GM12878 (cell line): ENCODE measurements around the gene CXADR. TPM values are rescaled to one million over a fixed set of nuclear protein-coding genes. Genes with fewer than 3 reads are reported as not detected.

ENCODE experiments used
- ATAC-seq: fragments of 200-7000 bp; cut with Tn5 transposase; 3 replicates; pipeline ENCODE4 v1.9.1; 2020; ENCODE audit warnings: mild to moderate bottlenecking, moderate library complexity
- BruUV-seq: library from RNA; stranded (reverse); fragments of 400-500 nt; replicated peaks from 2 replicates; lab custom pipeline; 2021; lab: Mats Ljungman, UMichigan
- CTCF ChIA-PET: fragments of 300-600 bp; sonication (Branson Sonifier 250); formaldehyde crosslinking; extraction: SDS; loops from one replicate; lab custom pipeline; 2021; ENCODE audit warnings: inconsistent platforms; lab: Yijun Ruan, JAX
- POLR2A ChIA-PET: fragments of 350-600 bp; formaldehyde crosslinking; extraction: SDS; loops from one replicate; lab custom pipeline; 2021; ENCODE audit warnings: inconsistent platforms; lab: Charles Lee
- RAD21 ChIA-PET: fragments of 300-600 bp; sonication (Branson Sonifier 250); formaldehyde crosslinking; loops from one replicate; lab custom pipeline; 2023; ENCODE audit warnings: antibody characterized with exemption; ENCODE audit not compliant: unreplicated experiment; lab: Charles Lee
- SMC1A ChIA-PET: fragments of 300-600 bp; sonication (Branson Sonifier 250); formaldehyde crosslinking; loops from one replicate; lab custom pipeline; 2023; ENCODE audit not compliant: unreplicated experiment, uncharacterized antibody; lab: Charles Lee
- DNase-seq: peaks from one replicate; pipeline ENCODE4 v3.0.0-alpha.2; 2011; ENCODE audit warnings: low read depth, low spot score
- FAIRE-seq: peaks from 3 replicates; lab custom pipeline; 2011; peaks lifted over from hg19 to GRCh38; lab: Jason Lieb, UNC
- H2AFZ ChIP-seq: 2 replicates; pipeline ENCODE4 v1.6.0; 2011; ENCODE audit warnings: low read depth, low read length, control low read depth; ENCODE audit not compliant: control insufficient read depth
- H3K27ac ChIP-seq: 2 replicates; pipeline ENCODE4 v1.5.1; 2011; ENCODE audit warnings: control low read depth; ENCODE audit not compliant: control insufficient read depth, insufficient read depth
- H3K27me3 ChIP-seq, 2 experiments: replicated peaks in 1 of 2; 2 replicates each; pipeline versions ENCODE4 v1.6.0 to v1.6.1; 2011; ENCODE audit warnings: low read length in 1 of 2; ENCODE audit not compliant: control insufficient read depth in 2 of 2, insufficient read depth in 2 of 2
- H3K36me3 ChIP-seq, 2 experiments: 2 replicates each; pipeline ENCODE4 v1.5.1; 2011; ENCODE audit warnings: low read length in 1 of 2; ENCODE audit not compliant: control insufficient read depth in 2 of 2, insufficient read depth in 2 of 2
- H3K4me1 ChIP-seq: 2 replicates; pipeline ENCODE4 v1.6.1; 2011; ENCODE audit warnings: mild to moderate bottlenecking, low read length, moderate library complexity, mixed read lengths; ENCODE audit not compliant: control insufficient read depth, insufficient read depth
- H3K4me2 ChIP-seq: 2 replicates; pipeline ENCODE4 v1.6.0; 2011; ENCODE audit warnings: control low read depth; ENCODE audit not compliant: control insufficient read depth, insufficient read depth
- H3K4me3 ChIP-seq: fragments of 200-600 bp; sonication (generic); 2 replicates; pipeline ENCODE4 v1.5.1; 2016
- H3K79me2 ChIP-seq: 2 replicates; pipeline ENCODE4 v1.6.0; 2011; ENCODE audit warnings: low read length; ENCODE audit not compliant: control insufficient read depth, insufficient read depth
- H3K9ac ChIP-seq: 2 replicates; pipeline ENCODE4 v1.8.0; 2011; ENCODE audit warnings: low read length, control low read depth, mixed read lengths; ENCODE audit not compliant: control insufficient read depth, insufficient read depth
- H3K9me3 ChIP-seq: replicated peaks from 3 replicates; pipeline ENCODE4 v1.5.1; 2011; ENCODE audit warnings: mild to moderate bottlenecking, low read length; ENCODE audit not compliant: control insufficient read depth, insufficient read depth
- H4K20me1 ChIP-seq: 2 replicates; pipeline ENCODE4 v1.6.0; 2011; ENCODE audit not compliant: control insufficient read depth, insufficient read depth
- BRCA1 ChIP-seq: IDR thresholded peaks from 2 replicates; pipeline ENCODE4 v1.6.1; 2011; ENCODE audit warnings: low read depth, low read length, improper control_type of control experiment
- CBX5 ChIP-seq: sonication (generic); IDR thresholded peaks from 2 replicates; pipeline ENCODE4 v1.6.1; 2016; ENCODE audit warnings: low read depth, moderate library complexity, mild to moderate bottlenecking, inconsistent platforms
- FOXM1 ChIP-seq: IDR thresholded peaks from 2 replicates; pipeline ENCODE4 v1.6.1; 2012; ENCODE audit warnings: low read depth, mild to moderate bottlenecking, inconsistent platforms, low read length, moderate library complexity
- HCFC1 ChIP-seq: fragments of 150-350 bp; IDR thresholded peaks from 2 replicates; pipeline ENCODE4 v1.6.1; 2014; ENCODE audit warnings: low read length
- JUND ChIP-seq: IDR thresholded peaks from 2 replicates; pipeline ENCODE4 v1.6.1; 2012; ENCODE audit warnings: low read depth, mild to moderate bottlenecking, low read length, improper control_type of control experiment, moderate library complexity
- NKRF ChIP-seq: fragments of 450-650 bp; conservative IDR thresholded peaks from 2 replicates; pipeline ENCODE4 v1.6.1; 2017; ENCODE audit warnings: mild to moderate bottlenecking, moderate library complexity
- RAD21 ChIP-seq: IDR thresholded peaks from 2 replicates; pipeline ENCODE4 v1.6.1; 2011; ENCODE audit warnings: mild to moderate bottlenecking, low read depth, low read length, moderate library complexity; ENCODE audit not compliant: insufficient read depth
- RAD51 ChIP-seq: fragments of 450-650 bp; IDR thresholded peaks from 2 replicates; pipeline ENCODE4 v1.6.1; 2016; ENCODE audit warnings: moderate library complexity, mild to moderate bottlenecking, inconsistent platforms
- RB1 ChIP-seq: fragments of 450-650 bp; formaldehyde crosslinking; IDR thresholded peaks from 2 replicates; pipeline ENCODE4 v1.6.1; 2017; ENCODE audit warnings: mild to moderate bottlenecking, borderline replicate concordance
- RBBP5 ChIP-seq: fragments of 200-600 bp; sonication (generic); conservative IDR thresholded peaks from 2 replicates; pipeline ENCODE4 v1.6.1; 2016
- REST ChIP-seq: IDR thresholded peaks from 2 replicates; pipeline ENCODE4 v1.6.1; 2012; ENCODE audit warnings: mild to moderate bottlenecking, low read depth, low read length
- SP1 ChIP-seq: IDR thresholded peaks from one replicate; pipeline ENCODE4 v1.6.1; 2011; ENCODE audit warnings: low read depth, low read length
- SREBF1 ChIP-seq: IDR thresholded peaks from 2 replicates; pipeline ENCODE4 v1.6.1; 2012; ENCODE audit warnings: mild to moderate bottlenecking, low read length
- STAT1 ChIP-seq: fragments of 450-650 bp; conservative IDR thresholded peaks from 2 replicates; pipeline ENCODE4 v1.6.1; 2014; ENCODE audit warnings: antibody characterized with exemption, mild to moderate bottlenecking
- TARDBP ChIP-seq: IDR thresholded peaks from 2 replicates; pipeline ENCODE4 v1.6.1; 2016; ENCODE audit warnings: borderline replicate concordance
- TBL1XR1 ChIP-seq: IDR thresholded peaks from 2 replicates; pipeline ENCODE4 v1.6.1; 2012; ENCODE audit warnings: low read depth, low read length, improper control_type of control experiment
- YBX1 ChIP-seq: fragments of 450-650 bp; IDR thresholded peaks from 2 replicates; pipeline ENCODE4 v1.6.1; 2016; ENCODE audit warnings: antibody characterized with exemption
- ZBTB11 ChIP-seq: fragments of 450-650 bp; formaldehyde crosslinking; IDR thresholded peaks from 2 replicates; pipeline ENCODE4 v1.5.0; 2022; ENCODE audit warnings: mild to moderate bottlenecking, missing genetic modification characterization
- ZNF207 ChIP-seq: fragments of 450-650 bp; IDR thresholded peaks from 2 replicates; pipeline ENCODE4 v1.6.1; 2014; ENCODE audit warnings: antibody characterized with exemption, mild to moderate bottlenecking, borderline replicate concordance
- WGBS: methylation state at CpG from one replicate; pipeline ENCODE4 v1.1.6; 2016; ENCODE audit warnings: low lambda C conversion rate; ENCODE audit not compliant: insufficient replicate concordance, insufficient coverage; ENCODE audit errors: missing lambda C conversion rate; 5-methylcytosine and 5-hydroxymethylcytosine counted together
- in situ Hi-C: fragments of 300-500 bp; cut with MboI; formaldehyde crosslinking; loops from 9 replicates; pipeline ENCODE4 v1.14.3; 2018; ENCODE audit warnings: mixed read lengths
- intact Hi-C: fragments of 100-400 bp; cut with micrococcal nuclease; formaldehyde crosslinking; loops from one replicate; pipeline ENCODE4 v1.14.2; 2022; ENCODE audit not compliant: unreplicated experiment
- polyA plus RNA-seq, 11 experiments: library from polyadenylated mRNA; depleted of rRNA in 4 of 11; unstranded in 6 of 11; stranded (reverse) in 5 of 11; fragments of >200 nt; fragmentation: Nextera tagmentation in 4 of 11; fragmentation: Illumina TruSeq in 1 of 11; extraction: Ambion mirVana in 4 of 11; extraction: Trizol in 1 of 11; gene quantifications; 1 replicate in 1 of 11; 2 replicates in 10 of 11; pipeline versions ENCODE4 v1.2.1 to v1.2.3, GENCODE V29; 2011 to 2016; ENCODE audit warnings: inconsistent platforms in 2 of 11, missing spikeins in 2 of 11, low read depth in 1 of 11
- total RNA-seq, 4 experiments: library from RNA; depleted of rRNA in 3 of 4; stranded (reverse); fragments of >200 nt in 3 of 4; fragmentation: Illumina TruSeq in 1 of 4; extraction: Trizol in 1 of 4; gene quantifications; 2 replicates each; pipeline versions ENCODE4 v1.2.1 to v1.2.3, GENCODE V29; 2013 to 2021

CXADR gene
- total and polyA plus RNA-seq, 10 of the 15 experiments (the other 5 are each of a cell fraction or from before 2014, with no cell fraction given), result 0.01 to 0.64 (median 0.13) TPM

GRCh38 chr21:17479606-17480005 lies 33.2 kb upstream of the CXADR start:
- no peak overlapping the region for H3K27ac ChIP-seq
- H3K79me2 ChIP-seq, result no peaks in the 10 kb centered on the region
- BruUV-seq, result no TSS peak
- no peak overlapping the region for H3K4me2 ChIP-seq
- 34% methylated on average over 2 of the region's 2 CpGs for WGBS
- H3K4me3 ChIP-seq, result no peak overlapping the region
- no peak overlapping the region for H3K9ac ChIP-seq
- CTCF ChIA-PET, result no interaction called here
- SMC1A ChIA-PET, result no interaction called here
- no peaks in the 10 kb centered on the region for H3K4me1 ChIP-seq
- H3K27me3 ChIP-seq, result no peaks in the 10 kb centered on the region
- H2AFZ ChIP-seq, result no peak overlapping the region
- H4K20me1 ChIP-seq, result no peaks in the 10 kb centered on the region
- intact Hi-C loops (no loop called here), in situ Hi-C loops (no loop called here)
- ATAC-seq (no peak), DNase-seq (no peak), FAIRE-seq (no peak)
- POLR2A ChIA-PET, result no interaction called here
- H3K36me3 ChIP-seq, result no peaks in the 10 kb centered on the region
- H3K9me3 ChIP-seq, result no peaks in the 10 kb centered on the region
- RAD21 ChIA-PET, result no interaction called here
- TF ChIP-seq JUND (no peak), HCFC1 (no peak), SP1 (no peak), REST (no peak), RBBP5 (no peak), RAD21 (no peak), TARDBP (no peak), STAT1 (no peak), CBX5 (no peak), BRCA1 (no peak), ZNF207 (no peak), ZBTB11 (no peak), SREBF1 (no peak), YBX1 (no peak), TBL1XR1 (no peak), NKRF (no peak), RB1 (no peak), RAD51 (no peak), FOXM1 (no peak)
